ENCODE results near the gene KRT32. TPM values are rescaled to one million over a fixed set of nuclear protein-coding genes. Genes with fewer than 3 reads are reported as not detected.

KRT32 gene
- total RNA-seq, 1 experiment from 2014 or later, result not detected

GRCh38 chr17:41491476-41491875, 24.3 kb upstream of the KRT32 start:
- Mint-ChIP-seq H3K27me3 (ENCODE audit: insufficient read depth, unreplicated experiment) (no peaks in the 10 kb centered on the region), H3K4me1 (ENCODE audit: low read depth, unreplicated experiment) (no peaks in the 10 kb centered on the region), H3K36me3 (ENCODE audit: insufficient read depth, unreplicated experiment) (no peaks in the 10 kb centered on the region), H3K27ac (ENCODE audit: unreplicated experiment) (no peak overlapping the region), H3K4me3 (ENCODE audit: unreplicated experiment) (no peak overlapping the region), H3K9me3 (ENCODE audit: unreplicated experiment) (no peaks in the 10 kb centered on the region)
- H3K36me3 ChIP-seq (ENCODE audit: control insufficient read depth, insufficient read depth, low read length), result no peaks in the 10 kb centered on the region
- CTCF ChIA-PET, result no interaction called here
- no peak for DNase-seq
- POLR2A ChIA-PET, result no interaction called here
- no peaks in the 10 kb centered on the region for H3K27me3 ChIP-seq (replicated peaks; ENCODE audit: control insufficient read depth, insufficient read depth, low read length)
- no peak overlapping the region for H3K4me3 ChIP-seq (ENCODE audit: low read depth, low read length)
- H3K4me1 ChIP-seq, result no peaks in the 10 kb centered on the region
- no peaks in the 10 kb centered on the region for H3K9me3 ChIP-seq
- no TSS peak for BruUV-seq (replicated peaks)
- intact Hi-C loops (cut with micrococcal nuclease; ENCODE audit: unreplicated experiment), result loop anchor here (10.0 kb wide), 1 partner anchor 167 kb away; no protein-coding TSS in a partner anchor
- TF ChIP-seq CTCF (IDR thresholded peaks at IDR 0.05; ENCODE audit: insufficient read depth in 1 of 2, low read depth in 1 of 2, low read length in 1 of 2, severe bottlenecking in 1 of 2, unreplicated experiment in 1 of 2), result no peak

GRCh38 chr17:41490000-41490990, 23.1 kb upstream of the KRT32 start:
- CTCF ChIA-PET, result interaction anchor here (0.7 to 1.3 kb wide), 2 partner anchors 121 to 173 kb away, joined by 3 read pairs; no protein-coding TSS in a partner anchor

More at GRCh38 chr17:41490000-41490990, 23.1 kb upstream of the KRT32 start:
- BruUV-seq (replicated peaks), result no TSS peak
- no peak for DNase-seq
- POLR2A ChIA-PET, result no interaction called here
- Mint-ChIP-seq H3K27me3 (ENCODE audit: insufficient read depth, unreplicated experiment) (no peaks in the 10 kb centered on the region), H3K9me3 (ENCODE audit: unreplicated experiment) (no peaks in the 10 kb centered on the region), H3K4me1 (ENCODE audit: low read depth, unreplicated experiment) (no peaks in the 10 kb centered on the region), H3K27ac (ENCODE audit: unreplicated experiment) (no peak overlapping the region), H3K36me3 (ENCODE audit: insufficient read depth, unreplicated experiment) (no peaks in the 10 kb centered on the region), H3K4me3 (ENCODE audit: unreplicated experiment) (no peak overlapping the region)
- H3K36me3 ChIP-seq (ENCODE audit: control insufficient read depth, insufficient read depth, low read length), result no peaks in the 10 kb centered on the region
- H3K9me3 ChIP-seq, result no peaks in the 10 kb centered on the region
- no peaks in the 10 kb centered on the region for H3K4me1 ChIP-seq
- no peaks in the 10 kb centered on the region for H3K27me3 ChIP-seq (replicated peaks; ENCODE audit: control insufficient read depth, insufficient read depth, low read length)
- intact Hi-C loops (cut with micrococcal nuclease; ENCODE audit: unreplicated experiment), result loop anchor here (10.0 kb wide), 1 partner anchor 165 kb away; no protein-coding TSS in a partner anchor
- no peak for TF ChIP-seq CTCF (IDR thresholded peaks at IDR 0.05; ENCODE audit: insufficient read depth in 1 of 2, low read depth in 1 of 2, low read length in 1 of 2, severe bottlenecking in 1 of 2, unreplicated experiment in 1 of 2)
- H3K4me3 ChIP-seq (ENCODE audit: low read depth, low read length), result no peak overlapping the region

Data from Caco-2 (cell line).